GM10248 (cell line): ENCODE results near the gene SYT8.

Source experiments
- CTCF ChIA-PET: fragments of 300-600 bp; sonication (Branson Sonifier 250); formaldehyde crosslinking; extraction: SDS; loops from one replicate; lab custom pipeline; 2021; ENCODE audit warnings: antibody characterized with exemption; lab: Yijun Ruan, JAX
- POLR2A ChIA-PET: fragments of 350-650 bp; sonication (Branson Sonifier 250); formaldehyde crosslinking; extraction: SDS; loops from one replicate; lab custom pipeline; 2020; ENCODE audit warnings: antibody characterized with exemption; lab: Yijun Ruan, JAX
- DNase-seq: peaks from one replicate; pipeline ENCODE4 v3.0.0; 2012; ENCODE audit errors: extremely low spot score
- CTCF ChIP-seq: IDR thresholded peaks from 2 replicates; pipeline ENCODE4 v1.5.1; 2012; ENCODE audit warnings: mild to moderate bottlenecking, low read depth; ENCODE audit errors: extremely low read depth, missing control alignments, control extremely low read depth

The SYT8 gene

GRCh38 chr11:1847006-1847735 is 12.4 kb downstream of the SYT8 start:
- TF ChIP-seq CTCF = no peak
- ChIA-PET CTCF (interaction anchor here (1.2 to 6.6 kb wide), 7 partner anchors 14 to 304 kb away, joined by 3 to 38 read pairs (median 16); no protein-coding TSS in a partner anchor), POLR2A (no interaction called here)
- no peak for DNase-seq

- no peak for DNase-seq
- POLR2A ChIA-PET = interaction anchor here (0.7 kb wide), 1 partner anchor 11 kb away, joined by 3 read pairs; no protein-coding TSS in a partner anchor
- no peak for TF ChIP-seq CTCF
- CTCF ChIA-PET = interaction anchor here (1.2 to 6.6 kb wide), 9 partner anchors 9 to 303 kb away, joined by 3 to 38 read pairs (median 8); partner anchors contain the start of gene TNNI2
Measured at GRCh38 chr11:1847926-1848639, 13.3 kb downstream of the SYT8 start.

GRCh38 chr11:1848640-1849430 is 14.0 kb downstream of the SYT8 start:
- ChIA-PET CTCF (interaction anchor here (1.2 to 6.6 kb wide), 8 partner anchors 10 to 302 kb away, joined by 3 to 38 read pairs (median 12); partner anchors contain the start of gene TNNI2), POLR2A (interaction anchor here (0.7 kb wide), 1 partner anchor 10 kb away, joined by 3 read pairs; no protein-coding TSS in a partner anchor)
- no peak for TF ChIP-seq CTCF
- no peak for DNase-seq

DNA sequence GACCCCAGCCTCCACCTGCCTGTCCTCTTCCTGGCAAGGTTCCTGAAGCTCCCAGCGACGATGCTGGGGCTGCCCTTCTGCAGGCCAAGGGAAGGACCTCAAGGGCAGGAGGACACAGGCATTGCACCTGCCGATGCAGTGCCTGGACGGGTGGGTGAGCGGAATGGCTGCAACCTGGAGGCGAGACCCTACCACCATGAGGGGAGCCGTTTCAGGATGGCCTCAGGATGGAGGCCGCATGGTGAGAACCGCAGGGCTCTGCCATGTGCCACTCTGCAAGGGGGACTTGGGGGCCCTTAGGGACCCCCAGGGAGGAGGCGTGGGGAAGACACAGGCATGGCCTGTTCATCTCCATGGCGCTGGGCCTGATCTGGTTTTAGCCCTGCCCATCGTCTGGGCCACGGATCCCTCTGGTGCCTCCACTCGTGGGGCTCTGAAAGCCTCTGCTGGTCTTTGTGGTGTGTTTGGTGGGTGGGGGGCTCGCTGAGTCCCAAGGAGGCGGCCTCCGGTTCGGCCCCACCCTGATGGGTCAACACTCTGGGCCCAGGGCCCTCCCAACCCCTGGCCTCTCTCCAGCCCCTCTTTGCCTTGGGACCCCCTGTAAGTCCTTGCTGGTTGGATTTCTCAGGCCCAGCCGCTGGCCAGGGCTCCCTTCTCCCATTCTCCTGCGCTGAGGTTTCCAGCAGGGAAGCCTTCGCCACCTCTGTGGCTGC is 16.8 kb downstream of the SYT8 start:
- ChIA-PET CTCF (interaction anchor here (0.8 to 6.6 kb wide), 11 partner anchors 15 to 300 kb away, joined by 3 to 38 read pairs (median 11); no protein-coding TSS in a partner anchor), POLR2A (interaction anchor here (0.8 kb wide), 1 partner anchor 526 kb away, joined by 3 read pairs; no protein-coding TSS in a partner anchor)
- DNase-seq = no peak
- TF ChIP-seq CTCF = no peak

DNA sequence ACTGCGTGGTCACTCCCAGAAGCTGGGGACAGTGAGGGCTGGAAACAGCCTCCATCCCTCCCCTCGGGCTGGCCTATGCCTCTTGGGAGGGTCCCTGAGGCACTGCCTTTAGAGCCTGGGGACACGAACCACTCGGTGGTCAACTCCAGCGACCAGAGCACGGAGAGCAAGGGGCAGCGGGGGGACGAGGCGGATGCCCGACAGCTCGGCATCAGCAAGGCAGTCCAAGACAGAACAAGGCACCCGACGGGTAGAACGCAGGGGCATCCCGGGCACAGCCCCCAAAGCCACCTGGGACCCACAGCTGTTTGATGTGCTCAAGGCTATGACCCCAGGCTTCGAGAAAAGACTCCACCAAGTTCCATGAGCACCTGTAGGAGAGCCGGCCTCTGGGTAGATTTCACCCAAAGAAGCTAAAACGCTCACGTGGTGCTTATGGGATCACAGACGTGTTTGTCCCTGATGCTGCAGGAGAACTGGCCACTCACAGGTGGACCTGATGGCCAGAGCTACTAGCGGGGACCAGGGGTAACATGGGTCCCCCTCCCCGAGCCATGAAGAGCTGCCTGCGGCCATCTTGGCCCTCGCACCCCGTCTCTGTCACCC is 17.6 kb downstream of the SYT8 start:
- TF ChIP-seq CTCF = no peak
- no peak for DNase-seq
- ChIA-PET CTCF (interaction anchor here (0.8 to 3.5 kb wide), 8 partner anchors 19 to 299 kb away, joined by 3 to 13 read pairs (median 6); no protein-coding TSS in a partner anchor), POLR2A (no interaction called here)
